NCI-H1105 (cell line): ENCODE data around the gene RHCE.
A peak's percentile ranks its signal among the peaks of the same experiment; 100 is the strongest.
"Not testable (repeated sequence)": the region's sequence is repeated elsewhere in the genome, so short reads cannot be mapped to it uniquely, and the experiment has no call there.

Experiments
- DNase-seq: peaks from one replicate; lab custom pipeline; 2025; lab: John Stamatoyannopoulos, UW

Gene RHCE

DNA sequence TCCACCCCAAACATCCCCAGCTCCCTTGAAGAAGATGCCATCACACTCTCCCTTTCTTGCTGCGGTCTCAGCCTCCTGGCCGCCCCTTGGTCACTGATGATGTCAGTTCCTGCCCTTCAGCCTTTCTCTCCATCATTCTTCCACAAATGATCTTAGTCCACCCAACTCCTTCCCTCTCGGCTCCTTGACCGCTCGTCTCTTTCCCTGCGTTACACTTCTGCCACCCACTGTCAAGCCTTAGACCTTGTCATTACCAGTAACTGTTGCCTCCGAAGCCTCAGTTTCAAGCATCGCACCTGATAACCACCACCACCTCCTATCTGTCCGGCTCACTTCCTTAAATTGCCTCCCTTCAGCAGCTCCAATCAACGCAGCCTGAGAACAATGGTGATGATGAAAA is 23.1 kb downstream of the RHCE start:
- DNase-seq = not testable (repeated sequence)

- DNase-seq = no peak
Observed at GRCh38 chr1:25392841-25393240, 27.8 kb downstream of the RHCE start.

DNA sequence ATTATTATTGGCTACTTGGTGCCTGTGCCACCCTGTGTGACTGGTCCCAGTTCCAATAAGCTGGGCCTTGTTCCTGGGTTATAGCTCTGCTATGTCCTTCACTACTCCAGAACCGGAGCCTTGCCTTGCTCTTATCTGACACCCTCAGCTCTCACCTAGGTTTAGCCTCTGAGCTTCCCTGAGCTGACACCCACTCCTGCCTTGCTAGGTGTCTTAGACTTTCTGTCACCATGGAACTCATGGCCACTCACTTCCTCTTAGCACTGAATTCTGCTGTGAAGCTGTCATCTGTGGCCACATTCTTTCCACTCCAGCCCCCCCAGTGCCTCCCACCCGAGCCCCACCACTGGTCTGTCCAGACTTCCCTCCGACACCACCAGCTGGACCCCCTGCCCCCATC is 30.9 kb downstream of the RHCE start:
- DNase-seq = not testable (repeated sequence)

GRCh38 chr1:25388691-25389090 is 31.9 kb downstream of the RHCE start:
- DNase-seq = peak; percentile 79

GRCh38 chr1:25387096-25387495 is 33.5 kb downstream of the RHCE start:
- not testable (repeated sequence) for DNase-seq

DNA sequence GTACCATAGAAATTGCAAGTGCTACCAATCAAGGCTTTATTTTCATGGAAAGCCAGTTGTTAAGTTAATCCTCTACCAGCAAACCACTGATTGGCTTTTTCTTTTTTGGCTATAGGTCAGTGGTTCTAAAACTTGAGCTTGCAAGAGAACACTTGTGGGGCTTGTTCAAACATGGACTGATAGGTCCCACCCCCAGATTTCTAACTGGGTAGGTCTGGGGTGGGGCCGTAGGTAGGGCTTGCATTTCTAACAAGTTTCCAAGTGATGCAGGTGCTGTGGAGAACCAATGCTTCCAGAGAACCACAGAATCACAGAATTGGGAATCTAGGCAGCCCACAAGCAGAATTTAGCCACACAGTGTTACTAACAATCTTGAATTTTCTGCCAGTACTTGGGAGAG is 36.8 kb downstream of the RHCE start:
- not testable (repeated sequence) for DNase-seq

GRCh38 chr1:25383090-25383489 is 37.5 kb downstream of the RHCE start:
- DNase-seq = not testable (repeated sequence)

DNA sequence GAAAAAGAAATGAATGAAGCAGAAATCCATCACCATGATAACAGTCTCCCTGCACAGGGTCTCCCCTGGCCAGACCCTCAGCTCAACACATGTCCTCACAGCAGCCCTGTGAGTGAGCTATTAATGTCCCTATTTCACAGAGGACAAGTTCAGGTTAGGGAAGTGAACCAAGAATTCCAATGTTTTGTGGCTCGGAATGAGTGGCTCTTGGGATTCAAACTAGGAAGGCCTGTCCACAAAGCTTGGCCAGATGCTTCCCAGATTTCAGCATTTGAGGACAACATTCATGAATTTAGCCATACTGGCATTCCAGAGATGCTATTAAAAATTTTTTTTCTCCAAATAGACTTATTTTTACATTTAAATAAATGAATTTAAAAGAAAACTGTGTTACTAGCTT is 38.1 kb downstream of the RHCE start:
- DNase-seq = not testable (repeated sequence)

GRCh38 chr1:25378367-25378766 is 42.3 kb downstream of the RHCE start:
- not testable (repeated sequence) for DNase-seq

DNA sequence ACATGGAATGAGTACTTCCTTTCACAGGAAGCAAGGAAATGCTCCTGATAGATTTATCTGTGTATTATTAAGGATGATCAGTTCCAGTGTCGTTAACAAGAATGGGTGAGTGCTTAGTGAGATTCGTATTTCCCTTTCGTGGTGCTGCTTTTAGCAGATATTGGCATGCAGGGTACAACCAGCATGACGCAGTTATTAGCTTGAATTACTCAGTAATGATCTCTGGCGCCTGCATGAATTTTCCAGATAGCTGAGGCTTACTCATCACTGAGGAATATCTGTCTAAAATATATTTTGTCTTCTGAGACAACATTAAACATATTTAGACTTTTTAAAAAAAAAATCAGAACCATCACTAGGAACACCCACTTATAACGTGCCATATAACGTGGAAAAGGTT is 48.9 kb downstream of the RHCE start:
- not testable (repeated sequence) for DNase-seq

- DNase-seq = not testable (repeated sequence)
Observed at GRCh38 chr1:25369691-25370271, 50.8 kb downstream of the RHCE start.

- DNase-seq = no peak
Observed at GRCh38 chr1:25369241-25369640, 51.4 kb downstream of the RHCE start.

DNA sequence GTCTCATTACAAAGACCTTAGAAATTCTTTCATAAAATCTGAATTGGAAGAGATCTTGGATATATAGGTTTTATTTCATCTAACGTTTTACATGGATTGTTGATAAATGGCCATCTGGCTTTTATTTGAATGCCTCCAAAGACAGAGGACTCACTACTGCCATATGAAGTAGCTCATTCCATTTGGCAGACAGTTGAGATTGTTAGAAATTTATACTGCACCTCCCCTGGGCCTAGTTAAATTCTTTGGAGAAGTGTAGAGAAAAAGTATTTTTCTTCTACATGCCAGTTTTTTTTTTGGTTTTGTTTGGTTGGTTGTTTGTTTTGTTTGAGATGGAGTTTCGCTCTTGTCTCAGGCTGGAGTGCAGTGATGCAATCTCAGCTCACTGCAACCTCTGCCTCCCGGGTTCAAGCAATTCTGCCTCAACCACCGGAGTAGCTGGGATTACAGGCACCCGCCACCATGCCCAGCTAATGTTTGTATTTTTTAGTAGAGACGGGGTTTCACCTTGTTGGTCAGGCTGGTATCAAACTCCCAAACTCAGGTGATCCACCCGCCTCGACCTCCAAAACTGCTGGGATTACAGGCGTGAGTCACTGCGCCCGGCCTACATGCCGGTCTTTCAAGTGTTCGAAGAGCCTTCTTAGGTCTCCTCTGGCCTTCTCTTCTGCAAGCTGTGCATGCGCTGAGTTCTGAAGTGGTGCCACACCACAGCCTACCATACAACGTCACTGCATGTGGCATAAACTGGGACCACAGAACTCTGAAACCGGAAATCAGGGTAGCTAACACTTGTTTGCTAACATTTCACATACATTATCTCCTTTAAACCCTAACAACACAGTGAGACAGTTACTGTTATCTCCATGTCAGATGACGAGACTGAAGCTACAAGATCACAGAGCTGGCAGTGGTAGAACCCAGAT is 57.7 kb downstream of the RHCE start:
- not testable (repeated sequence) for DNase-seq

DNA sequence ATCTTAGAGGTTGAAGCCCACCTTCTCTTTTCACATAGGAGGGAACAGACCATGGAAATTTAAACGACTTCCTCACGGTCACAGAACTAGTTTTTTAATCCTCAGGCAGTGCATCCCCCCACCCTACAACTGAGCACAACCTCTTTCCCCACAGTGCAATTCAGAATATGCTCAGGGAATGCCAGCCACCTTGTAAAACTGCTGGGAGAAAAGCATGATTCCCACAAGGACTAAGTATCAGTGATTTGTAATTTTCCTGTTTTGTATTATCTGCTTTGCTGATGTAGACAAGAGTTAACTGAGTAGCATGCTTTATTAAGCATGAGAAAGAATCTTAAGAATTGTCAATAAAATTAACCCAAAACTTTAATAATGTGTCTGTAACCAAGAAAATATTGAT is 58.7 kb downstream of the RHCE start:
- DNase-seq = no peak

DNA sequence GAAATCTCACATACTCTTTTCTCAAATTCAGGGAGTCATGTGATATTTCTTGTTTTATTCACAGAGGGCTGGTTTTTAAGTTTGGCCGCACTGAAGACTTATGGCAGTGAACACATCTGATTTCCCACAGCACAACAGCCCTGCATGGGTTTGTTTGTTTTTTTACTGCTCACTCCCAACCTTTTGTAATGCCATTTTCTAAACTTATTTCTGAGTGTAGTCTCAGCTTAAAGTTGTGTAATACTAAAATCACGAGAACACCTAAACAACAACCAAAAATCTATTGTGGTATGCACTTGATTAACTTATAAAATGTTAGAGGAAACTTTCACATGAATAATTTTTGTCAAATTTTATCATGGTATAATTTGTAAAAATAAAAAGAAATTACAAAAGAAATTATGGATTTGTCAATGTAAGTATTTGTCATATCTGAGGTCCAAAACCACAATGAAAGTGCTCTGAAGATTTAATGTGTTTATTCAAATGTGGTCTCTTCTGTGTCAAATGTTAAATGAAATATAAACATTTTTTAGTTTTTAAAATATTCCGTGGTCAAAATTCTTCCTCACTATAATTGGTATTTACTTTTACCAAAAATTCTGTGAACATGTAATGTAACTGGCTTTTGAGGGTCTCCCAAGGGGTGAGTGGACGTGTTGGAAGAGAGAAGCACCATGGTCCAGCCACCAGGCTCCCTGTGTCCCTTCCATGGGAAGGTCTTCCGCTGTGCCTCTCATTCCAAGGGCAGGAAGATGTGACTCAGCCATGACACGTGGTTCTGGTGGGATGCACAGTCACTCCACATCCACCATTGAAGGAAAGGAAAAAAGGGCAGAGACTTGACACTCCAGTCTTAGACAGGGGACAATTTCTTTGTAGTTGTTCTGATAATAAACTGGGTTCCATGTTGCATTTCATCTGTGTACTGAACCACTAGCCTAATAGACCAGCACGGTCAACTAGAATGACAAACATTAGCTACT is 59.7 kb downstream of the RHCE start:
- DNase-seq = no peak

DNA sequence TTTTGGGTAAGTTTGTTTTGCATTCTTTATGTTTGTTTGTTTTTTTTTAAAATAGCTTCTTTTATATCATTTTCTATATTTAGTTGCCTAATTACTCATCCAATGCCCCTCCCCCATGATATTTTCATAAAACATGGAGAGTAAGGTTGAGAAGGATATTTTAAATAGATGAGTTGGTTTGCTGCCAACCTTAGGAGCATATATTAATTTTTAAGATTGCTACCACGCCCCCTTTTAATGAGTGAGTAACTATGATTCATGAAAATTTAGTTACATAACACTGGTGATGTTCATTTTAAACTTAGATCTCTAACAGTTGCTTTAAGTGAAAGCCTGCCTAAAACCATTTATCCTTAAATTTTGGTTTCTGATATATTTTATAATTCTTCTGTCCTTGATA is 63.8 kb downstream of the RHCE start:
- no peak for DNase-seq

DNA sequence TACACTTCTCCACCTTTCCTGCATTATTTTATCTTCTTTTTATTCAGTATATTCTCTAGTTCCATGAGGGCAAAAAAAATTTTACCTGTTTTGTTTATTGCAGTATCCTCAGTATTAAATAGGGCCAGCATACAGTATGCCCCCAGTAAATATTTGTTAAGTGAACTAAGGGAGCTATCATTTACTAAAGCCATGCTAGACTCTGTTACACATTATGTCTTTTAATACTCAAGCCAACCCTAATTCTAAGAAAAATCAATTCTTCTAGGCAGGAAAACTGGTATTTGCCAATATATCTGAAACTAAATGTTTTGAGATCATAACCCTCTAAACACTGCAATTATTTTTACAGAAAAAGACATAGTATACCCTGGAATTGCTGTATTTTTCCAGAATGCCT is 64.2 kb downstream of the RHCE start:
- no peak for DNase-seq

- DNase-seq = no peak
Observed at GRCh38 chr1:25355841-25356395, 64.7 kb downstream of the RHCE start.

GRCh38 chr1:25349606-25350005 is 71.0 kb downstream of the RHCE start:
- no peak for DNase-seq

DNA sequence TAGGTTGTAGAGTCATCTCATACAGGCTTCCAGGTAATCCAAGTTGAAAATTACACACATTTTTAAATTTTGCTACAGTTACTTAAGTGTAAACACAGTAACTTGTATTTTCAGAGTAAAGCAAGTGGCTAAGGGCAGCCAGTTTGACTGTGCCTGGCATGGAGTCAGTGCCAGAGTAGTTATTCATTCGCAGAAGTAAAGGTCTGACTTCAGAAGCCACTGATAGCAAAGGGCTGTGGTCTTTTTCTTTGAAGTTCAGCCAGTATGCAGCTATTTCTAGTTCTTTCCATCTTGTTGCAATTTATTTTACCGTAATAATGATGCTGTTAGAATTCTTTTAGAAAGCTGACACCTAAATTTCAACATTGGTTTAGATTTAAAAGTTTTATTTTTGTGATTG is 73.1 kb downstream of the RHCE start:
- DNase-seq = no peak

DNA sequence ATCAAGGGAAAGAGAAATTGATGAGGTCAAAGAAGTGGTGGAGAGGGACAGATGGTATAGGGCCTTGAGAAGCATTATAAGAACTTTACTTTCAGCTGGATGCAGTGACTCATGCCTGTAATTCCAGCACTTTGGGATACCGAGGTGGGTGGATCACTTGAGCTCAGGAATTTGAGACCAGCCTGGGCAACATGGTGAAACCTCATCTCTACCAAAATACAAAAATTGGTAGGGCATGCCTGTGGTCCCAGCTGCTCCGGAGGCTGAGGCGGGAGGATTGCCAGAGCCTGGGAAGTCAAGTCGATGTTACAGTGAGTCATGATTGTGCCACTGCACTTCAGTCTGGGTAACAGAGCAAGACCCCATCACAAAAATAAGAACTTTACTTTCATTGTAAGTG is 76.8 kb downstream of the RHCE start:
- no peak for DNase-seq

DNA sequence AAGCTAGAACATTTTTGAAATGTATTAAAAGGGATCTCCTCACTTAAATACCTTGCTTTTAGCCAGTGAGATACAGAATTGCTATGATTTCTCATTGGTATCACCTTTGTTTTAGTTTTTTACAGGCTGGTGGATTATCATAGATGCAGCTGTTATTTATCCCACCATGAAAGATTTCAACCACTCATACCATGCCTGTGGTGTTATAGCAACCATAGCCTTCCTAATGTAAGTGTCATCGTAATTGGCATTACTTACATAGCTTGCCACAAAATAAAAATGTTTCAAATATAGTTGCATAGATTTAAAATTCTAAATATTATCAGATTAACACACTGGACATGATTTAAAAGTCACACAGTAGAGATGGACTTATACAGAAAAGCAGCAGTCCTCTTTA is 77.8 kb downstream of the RHCE start:
- DNase-seq = no peak
